ENCODE results near the gene NPR1.
"Not testable (repeated sequence)": the region's sequence is repeated elsewhere in the genome, so short reads cannot be mapped to it uniquely, and the experiment has no call there.

NPR1 gene

GRCh38 chr1:153678519-153679336, at the start of gene NPR1:
NPR1 (plus strand) TSS chr1:153678688; CDS start chr1:153679109, 421 bp downstream.
- DNase-seq: peak; percentile 61

- no peak for DNase-seq
Measured at GRCh38 chr1:153629343-153629665, 49.2 kb upstream of the NPR1 start.

GRCh38 chr1:153629971-153630370, 48.5 kb upstream of the NPR1 start:
- no peak for DNase-seq

DNA sequence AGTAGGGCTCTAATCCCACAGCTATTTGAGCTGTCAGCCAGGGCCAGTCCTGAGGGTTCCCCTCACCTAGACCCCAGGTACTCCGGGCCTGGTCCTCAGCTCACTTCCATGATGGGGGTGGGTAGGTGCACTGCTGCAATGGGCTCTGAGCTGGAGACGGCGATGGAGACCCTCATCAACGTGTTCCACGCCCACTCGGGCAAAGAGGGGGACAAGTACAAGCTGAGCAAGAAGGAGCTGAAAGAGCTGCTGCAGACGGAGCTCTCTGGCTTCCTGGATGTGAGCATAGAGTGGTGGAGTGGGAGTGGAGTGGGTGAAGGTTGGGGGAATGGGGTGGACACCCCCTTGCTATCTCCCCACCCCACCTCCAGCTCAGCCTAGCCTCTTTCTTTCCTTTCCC, 48.1 kb upstream of the NPR1 start:
- DNase-seq: no peak

- DNase-seq: no peak
Measured at GRCh38 chr1:153631047-153632022, 47.2 kb upstream of the NPR1 start.

DNA sequence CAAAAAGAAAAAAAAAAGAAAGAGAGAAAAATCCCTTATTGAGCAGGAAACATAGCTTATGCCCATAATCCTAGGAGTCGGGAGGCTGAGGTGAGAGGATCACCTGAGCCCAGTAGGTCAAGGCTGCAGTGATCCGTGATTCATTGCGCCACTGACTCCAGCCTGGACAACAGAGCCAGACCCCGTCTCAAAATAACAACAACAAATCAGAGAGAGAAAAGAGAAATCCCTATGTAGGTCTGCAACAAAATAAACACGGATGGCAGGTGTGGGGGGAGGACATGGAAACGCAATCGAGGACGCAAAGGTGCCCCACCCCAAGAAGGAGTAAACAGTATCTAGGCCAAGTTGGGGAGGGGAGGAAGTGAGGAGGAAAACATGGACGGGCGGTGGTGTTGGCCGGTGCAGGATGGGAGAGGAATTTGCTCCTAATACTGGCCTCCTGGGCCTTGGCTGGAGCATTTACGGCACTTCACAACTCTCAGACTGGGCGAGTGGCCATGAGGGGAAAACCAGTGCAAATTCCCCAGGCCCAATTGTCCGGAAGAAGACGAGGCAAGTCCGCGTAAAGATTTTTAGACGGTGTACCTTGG, 45.2 kb upstream of the NPR1 start:
- DNase-seq: no peak

DNA sequence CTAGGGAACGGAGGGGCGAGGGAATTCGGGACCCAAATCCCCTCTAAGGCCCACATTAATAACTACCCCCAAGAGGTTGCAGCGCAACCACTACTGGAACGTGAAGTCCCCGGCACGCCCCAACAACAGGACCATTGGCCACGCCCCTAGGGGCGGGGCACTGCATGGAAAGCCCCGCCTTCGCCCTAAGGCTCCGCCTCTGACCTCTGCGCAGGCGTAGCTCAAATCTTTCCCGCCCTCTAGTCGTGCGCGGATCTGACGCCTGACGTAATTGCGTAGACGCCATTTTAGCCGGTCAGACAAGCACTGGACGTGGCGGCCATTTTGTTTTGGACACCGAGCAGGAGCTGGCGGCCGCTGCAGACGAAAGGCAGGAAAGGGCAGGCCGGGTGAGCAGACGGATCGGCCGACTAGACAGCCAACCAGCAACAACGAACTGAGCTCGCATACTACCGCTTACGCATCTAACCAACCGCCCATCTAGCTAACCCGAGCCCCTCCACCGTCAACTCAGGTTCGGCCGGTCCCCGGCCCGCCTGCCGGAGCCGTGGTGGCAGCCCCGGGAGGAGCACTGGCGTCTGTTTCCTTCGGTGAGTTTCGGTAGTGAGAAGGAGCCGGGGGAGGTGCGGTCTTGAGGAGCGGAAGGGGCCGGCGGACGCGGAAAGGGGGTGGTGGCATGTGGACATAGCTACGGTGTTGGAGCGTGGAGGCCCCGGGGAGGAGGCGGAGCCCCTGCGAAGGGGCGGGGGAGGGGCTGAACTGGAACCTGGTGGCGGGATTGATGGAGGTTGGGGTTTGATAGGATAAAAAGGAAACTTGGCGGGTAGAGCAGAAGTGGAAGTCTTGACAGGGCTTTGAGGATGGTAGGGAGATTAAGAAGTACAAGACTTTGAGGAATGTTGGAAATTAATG, 44.5 kb upstream of the NPR1 start, which contains the start of gene CHTOP:
TSS of gene CHTOP (plus strand) at position 313 of the 912 bp plus-strand sequence. CDS start 2,523 bp downstream, outside the sequence.
- DNase-seq: peak; percentile 99

DNA sequence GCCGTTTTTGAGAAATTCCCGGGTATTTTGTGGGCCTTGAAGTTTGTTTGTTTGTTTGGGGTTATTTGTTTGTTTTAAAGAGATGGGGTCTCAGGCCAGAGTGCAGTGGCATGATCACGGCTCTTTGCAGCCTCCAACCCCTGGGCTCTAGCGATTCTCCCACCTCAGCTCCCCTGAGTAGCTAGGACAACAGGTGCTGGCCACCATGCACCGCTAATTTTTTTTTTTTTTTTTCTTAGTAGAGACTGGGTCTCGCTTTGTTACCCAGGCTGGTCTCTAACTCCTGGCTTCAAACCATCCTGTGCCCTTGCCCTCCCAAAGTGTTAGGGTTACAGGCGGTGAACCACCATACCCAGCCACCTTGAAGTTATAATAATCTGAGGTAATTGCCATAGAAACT, 42.6 kb upstream of the NPR1 start:
- no peak for DNase-seq

- no peak for DNase-seq
Measured at GRCh38 chr1:153636312-153636711, 42.2 kb upstream of the NPR1 start.

DNA sequence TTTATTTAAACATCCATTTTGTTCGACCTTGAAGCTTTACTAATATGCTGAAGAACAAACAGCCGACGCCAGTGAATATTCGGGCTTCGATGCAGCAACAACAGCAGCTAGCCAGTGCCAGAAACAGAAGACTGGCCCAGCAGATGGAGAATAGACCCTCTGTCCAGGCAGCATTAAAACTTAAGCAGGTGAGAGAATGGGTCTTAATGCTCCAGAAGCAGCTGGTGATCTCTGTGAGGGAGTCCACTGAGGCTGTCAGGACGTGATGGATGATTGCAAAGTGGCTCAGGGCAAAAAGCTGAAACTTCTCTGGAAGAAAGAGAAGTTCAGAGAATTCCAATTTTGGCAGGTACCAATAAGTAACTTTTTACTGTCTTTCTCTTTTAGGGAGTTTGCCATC, 40.2 kb upstream of the NPR1 start:
- no peak for DNase-seq

DNA sequence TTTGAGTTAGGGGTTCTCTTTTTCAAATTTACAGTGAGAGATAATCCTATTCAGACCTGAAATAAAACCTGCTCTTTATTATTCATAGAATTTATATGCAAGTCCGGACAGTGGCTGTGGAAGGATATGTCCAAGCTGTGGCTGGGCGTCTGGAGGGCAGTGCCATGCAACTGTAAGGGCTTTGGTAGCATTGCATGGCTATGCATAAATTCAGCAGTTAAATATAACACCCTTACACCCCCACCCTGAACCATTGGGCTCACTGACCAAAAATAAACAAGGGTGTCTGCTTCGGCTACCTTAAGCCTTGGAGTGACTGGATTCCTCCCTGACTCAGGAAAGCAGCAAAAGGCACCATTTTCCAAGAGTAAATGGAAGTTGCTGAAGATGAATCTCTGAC, 39.2 kb upstream of the NPR1 start:
- no peak for DNase-seq

GRCh38 chr1:153640213-153640612, 38.3 kb upstream of the NPR1 start:
- not testable (repeated sequence) for DNase-seq

- DNase-seq: no peak
Measured at GRCh38 chr1:153640861-153641260, 37.6 kb upstream of the NPR1 start.

GRCh38 chr1:153642161-153642560, 36.3 kb upstream of the NPR1 start:
- DNase-seq: no peak

GRCh38 chr1:153643100-153643499, 35.4 kb upstream of the NPR1 start:
- DNase-seq: no peak

DNA sequence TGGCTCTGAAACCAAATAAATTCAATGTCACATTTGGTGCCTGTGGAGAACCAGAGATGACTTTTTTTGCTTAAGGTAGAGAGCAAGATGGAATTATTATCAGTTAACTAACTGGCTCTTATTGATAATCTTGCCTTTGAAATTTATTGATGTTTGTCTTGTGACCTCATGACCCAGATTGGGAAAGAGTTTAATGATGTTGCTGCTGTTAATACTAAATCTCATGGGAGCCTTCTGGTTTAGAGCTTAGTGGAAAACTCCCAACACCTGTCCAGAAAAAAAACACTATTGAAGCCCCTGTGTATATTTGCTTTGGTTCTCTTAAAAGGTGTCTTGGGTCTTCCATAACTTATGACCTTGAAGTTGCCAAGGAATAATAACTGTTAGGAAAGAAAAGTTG, 34.7 kb upstream of the NPR1 start:
- no peak for DNase-seq

- DNase-seq: no peak
Measured at GRCh38 chr1:153646672-153647345, 31.7 kb upstream of the NPR1 start.

GRCh38 chr1:153647346-153647714, 31.2 kb upstream of the NPR1 start:
- no peak for DNase-seq

GRCh38 chr1:153648000-153648643, 30.4 kb upstream of the NPR1 start:
- no peak for DNase-seq

- DNase-seq: peak; percentile 86
Measured at GRCh38 chr1:153649137-153649862, 29.2 kb upstream of the NPR1 start.

- no peak for DNase-seq
Measured at GRCh38 chr1:153649863-153650235, 28.6 kb upstream of the NPR1 start.

Measured in hematopoietic multipotent progenitor cell treated with erythropoietin and hydrocortisone succinate and interleukin-3 and kit ligand, for 4 days (in vitro differentiated cells).